Caco-2 (cell line): Measurements from ENCODE around the gene KIRREL3. TPM values are rescaled to one million over a fixed set of nuclear protein-coding genes. Genes with fewer than 3 reads are reported as not detected.
A peak's percentile ranks its signal among the peaks of the same experiment; 100 is the strongest.

Experiments used
- BruUV-seq: library from RNA; stranded (reverse); fragments of 400-500 nt; replicated peaks from 2 replicates; lab custom pipeline; 2021; lab: Mats Ljungman, UMichigan
- CTCF ChIA-PET: fragments of 300-600 bp; sonication (Branson Sonifier 250); formaldehyde crosslinking; loops from one replicate; lab custom pipeline; 2022; ENCODE audit warnings: antibody characterized with exemption; lab: Charles Lee
- POLR2A ChIA-PET: fragments of 300-600 bp; sonication (Branson Sonifier 250); formaldehyde crosslinking; loops from one replicate; lab custom pipeline; 2022; ENCODE audit warnings: antibody characterized with exemption; lab: Charles Lee
- DNase-seq, 2 experiments: peaks; one replicate each; pipeline versions ENCODE4 v3.0.0 to v3.0.0-alpha.2; 2020 to 2022
- H3K27me3 ChIP-seq: replicated peaks from 2 replicates; pipeline ENCODE4 v1.6.0; 2011; ENCODE audit warnings: low read length; ENCODE audit not compliant: control insufficient read depth, insufficient read depth
- H3K36me3 ChIP-seq: 2 replicates; pipeline ENCODE4 v1.5.1; 2011; ENCODE audit warnings: low read length; ENCODE audit not compliant: control insufficient read depth, insufficient read depth
- H3K4me1 ChIP-seq: fragments of 250-450 bp; sonication (Bioruptor Pico); 2 replicates; pipeline ENCODE4 v1.5.1; 2020; ENCODE audit warnings: mild to moderate bottlenecking
- H3K4me3 ChIP-seq: 2 replicates; pipeline ENCODE4 v1.5.1; 2011; ENCODE audit warnings: low read depth, mild to moderate bottlenecking, control low read depth, low read length
- H3K9me3 ChIP-seq: fragments of 250-450 bp; sonication (Bioruptor Pico); 2 replicates; pipeline ENCODE4 v1.5.1; 2020; ENCODE audit warnings: mild to moderate bottlenecking, moderate library complexity
- H3K27ac Mint-ChIP-seq: one replicate; pipeline ENCODE4 v1.8.0; 2022; ENCODE audit warnings: mixed read lengths; ENCODE audit not compliant: unreplicated experiment
- H3K27me3 Mint-ChIP-seq: one replicate; pipeline ENCODE4 v1.8.0; 2022; ENCODE audit warnings: mixed read lengths; ENCODE audit not compliant: insufficient read depth, unreplicated experiment
- H3K36me3 Mint-ChIP-seq: one replicate; pipeline ENCODE4 v1.8.0; 2022; ENCODE audit warnings: mild to moderate bottlenecking, mixed read lengths; ENCODE audit not compliant: insufficient read depth, unreplicated experiment
- H3K4me1 Mint-ChIP-seq: one replicate; pipeline ENCODE4 v1.8.0; 2022; ENCODE audit warnings: low read depth, mixed read lengths; ENCODE audit not compliant: unreplicated experiment
- H3K4me3 Mint-ChIP-seq: one replicate; pipeline ENCODE4 v1.8.0; 2022; ENCODE audit warnings: mild to moderate bottlenecking, moderate library complexity, mixed read lengths; ENCODE audit not compliant: unreplicated experiment
- H3K9me3 Mint-ChIP-seq: one replicate; pipeline ENCODE4 v1.8.0; 2022; ENCODE audit warnings: mixed read lengths; ENCODE audit not compliant: unreplicated experiment
- CTCF ChIP-seq, 2 experiments: fragments of 200-600 bp in 1 of 2; IDR thresholded peaks; 1 replicate in 1 of 2; 2 replicates in 1 of 2; pipeline versions ENCODE4 v1.5.1 to v1.8.0; 2011 to 2022; ENCODE audit warnings: antibody characterized with exemption in 1 of 2, control low read depth in 1 of 2, inconsistent platforms in 1 of 2, low read depth in 1 of 2, low read length in 1 of 2, mild to moderate bottlenecking in 1 of 2, moderate library complexity in 1 of 2; ENCODE audit not compliant: insufficient read depth in 1 of 2, severe bottlenecking in 1 of 2, unreplicated experiment in 1 of 2
- intact Hi-C: fragments of 100-400 bp; cut with micrococcal nuclease; formaldehyde crosslinking; loops from one replicate; pipeline ENCODE4 v1.10.0; 2022; ENCODE audit not compliant: unreplicated experiment
- total RNA-seq: library from RNA; stranded (reverse); gene quantifications from 2 replicates; pipeline ENCODE4 v1.2.3, GENCODE V29; 2022

KIRREL3 gene
- total RNA-seq, 1 experiment from 2014 or later, result not detected

- Histone ChIP-seq H3K27me3 (no peaks in the 10 kb centered on the region; the same call in 1 of the 2 replicates), H3K4me3 (no peak overlapping the region), H3K9me3 (no peaks in the 10 kb centered on the region), H3K36me3 (no peaks in the 10 kb centered on the region), H3K4me1 (no peaks in the 10 kb centered on the region)
- POLR2A ChIA-PET, result no interaction called here
- CTCF ChIA-PET, result no interaction called here
- Mint-ChIP-seq H3K4me3 (no peak overlapping the region), H3K4me1 (no peaks in the 10 kb centered on the region), H3K9me3 (no peaks in the 10 kb centered on the region), H3K27ac (no peak overlapping the region), H3K27me3 (peaks cover 15% of the 10 kb centered on the region), H3K36me3 (no peaks in the 10 kb centered on the region)
- TF ChIP-seq CTCF (IDR thresholded peaks at IDR 0.05; ENCODE audit: insufficient read depth in 1 of 2, low read depth in 1 of 2, low read length in 1 of 2, severe bottlenecking in 1 of 2, unreplicated experiment in 1 of 2), result no peak
- BruUV-seq, result no TSS peak
- intact Hi-C loops, result no loop called here
- no peak for DNase-seq
Observed at GRCh38 chr11:126879516-126879915, 121.1 kb downstream of the KIRREL3 start.

GRCh38 chr11:126878913-126879482, 121.6 kb downstream of the KIRREL3 start:
- ChIA-PET CTCF (no interaction called here), POLR2A (no interaction called here)
- Mint-ChIP-seq H3K4me1 (no peaks in the 10 kb centered on the region), H3K27me3 (peaks cover 15% of the 10 kb centered on the region), H3K9me3 (no peaks in the 10 kb centered on the region), H3K36me3 (no peaks in the 10 kb centered on the region), H3K27ac (no peak overlapping the region), H3K4me3 (no peak overlapping the region)
- no peaks in the 10 kb centered on the region for H3K36me3 ChIP-seq
- intact Hi-C loops, result no loop called here
- BruUV-seq, result no TSS peak
- no peak for DNase-seq
- no peak for TF ChIP-seq CTCF (IDR thresholded peaks at IDR 0.05; ENCODE audit: insufficient read depth in 1 of 2, low read depth in 1 of 2, low read length in 1 of 2, severe bottlenecking in 1 of 2, unreplicated experiment in 1 of 2)
- no peaks in the 10 kb centered on the region for H3K9me3 ChIP-seq
- H3K4me1 ChIP-seq, result no peaks in the 10 kb centered on the region
- H3K4me3 ChIP-seq, result no peak overlapping the region
- no peaks in the 10 kb centered on the region; the same call in 1 of the 2 replicates for H3K27me3 ChIP-seq

- no peak for DNase-seq
- Mint-ChIP-seq H3K4me1 (no peaks in the 10 kb centered on the region), H3K4me3 (no peak overlapping the region), H3K36me3 (no peaks in the 10 kb centered on the region), H3K27me3 (peaks cover 10% of the 10 kb centered on the region), H3K9me3 (no peaks in the 10 kb centered on the region), H3K27ac (no peak overlapping the region)
- ChIA-PET POLR2A (no interaction called here), CTCF (interaction anchor here (0.6 kb wide), 1 partner anchor 168 kb away, joined by 3 read pairs; no protein-coding TSS in a partner anchor)
- peak in 1 of 2 experiments; percentile 22 for TF ChIP-seq CTCF (IDR thresholded peaks at IDR 0.05; ENCODE audit: insufficient read depth in 1 of 2, low read depth in 1 of 2, low read length in 1 of 2, severe bottlenecking in 1 of 2, unreplicated experiment in 1 of 2)
- intact Hi-C loops, result no loop called here
- H3K36me3 ChIP-seq, result no peaks in the 10 kb centered on the region
- H3K27me3 ChIP-seq, result no peaks in the 10 kb centered on the region
- BruUV-seq, result no TSS peak
- no peaks in the 10 kb centered on the region for H3K4me1 ChIP-seq
- no peaks in the 10 kb centered on the region for H3K9me3 ChIP-seq
- no peak overlapping the region for H3K4me3 ChIP-seq
Observed at GRCh38 chr11:126874831-126875230, 125.7 kb downstream of the KIRREL3 start.
